Measurements from ENCODE around the gene IL1F10.

IL1F10 gene

GRCh38 chr2:113113807-113114206 is 46.0 kb downstream of the IL1F10 start:
- DNase-seq (ENCODE audit: low read depth, low spot score): no peak
- no peak overlapping the region for H3K4me3 ChIP-seq (ENCODE audit: low read depth, low read length)
- TF ChIP-seq CTCF (IDR thresholded peaks at IDR 0.05; ENCODE audit: low read depth, low read length): no peak
- in situ Hi-C loops (cut with HindIII; ENCODE audit: low sequenced_read_pairs): no loop called here

GRCh38 chr2:113114224-113114945 is 46.6 kb downstream of the IL1F10 start:
- TF ChIP-seq CTCF (IDR thresholded peaks at IDR 0.05; ENCODE audit: low read depth, low read length): no peak
- DNase-seq (ENCODE audit: low read depth, low spot score): no peak
- no peak overlapping the region for H3K4me3 ChIP-seq (ENCODE audit: low read depth, low read length)
- in situ Hi-C loops (cut with HindIII; ENCODE audit: low sequenced_read_pairs): no loop called here

- no peak overlapping the region for H3K4me3 ChIP-seq (ENCODE audit: low read depth, low read length)
- no peak for TF ChIP-seq CTCF (IDR thresholded peaks at IDR 0.05; ENCODE audit: low read depth, low read length)
- no peak for DNase-seq (ENCODE audit: low read depth, low spot score)
- in situ Hi-C loops (cut with HindIII; ENCODE audit: low sequenced_read_pairs): no loop called here
Measured at GRCh38 chr2:113114996-113115395, 47.2 kb downstream of the IL1F10 start.

- in situ Hi-C loops (cut with HindIII; ENCODE audit: low sequenced_read_pairs): no loop called here
- DNase-seq (ENCODE audit: low read depth, low spot score): no peak
- no peak for TF ChIP-seq CTCF (IDR thresholded peaks at IDR 0.05; ENCODE audit: low read depth, low read length)
- H3K4me3 ChIP-seq (ENCODE audit: low read depth, low read length): no peak overlapping the region
Measured at GRCh38 chr2:113116100-113116958, 48.6 kb downstream of the IL1F10 start.

GRCh38 chr2:113117541-113118262 is 49.9 kb downstream of the IL1F10 start:
- TF ChIP-seq CTCF (IDR thresholded peaks at IDR 0.05; ENCODE audit: low read depth, low read length): no peak
- in situ Hi-C loops (cut with HindIII; ENCODE audit: low sequenced_read_pairs): no loop called here
- H3K4me3 ChIP-seq (ENCODE audit: low read depth, low read length): no peak overlapping the region
- DNase-seq (ENCODE audit: low read depth, low spot score): peak; percentile 55

GRCh38 chr2:113118263-113118657 is 50.5 kb downstream of the IL1F10 start:
- no peak for DNase-seq (ENCODE audit: low read depth, low spot score)
- in situ Hi-C loops (cut with HindIII; ENCODE audit: low sequenced_read_pairs): no loop called here
- H3K4me3 ChIP-seq (ENCODE audit: low read depth, low read length): no peak overlapping the region
- no peak for TF ChIP-seq CTCF (IDR thresholded peaks at IDR 0.05; ENCODE audit: low read depth, low read length)
